GM19240 (cell line): ENCODE measurements around the gene LY86.

Experiments
- DNase-seq: peaks from one replicate; pipeline ENCODE4 v3.0.0; 2011; ENCODE audit warnings: low spot score; ENCODE audit not compliant: insufficient read length

Gene LY86

GRCh38 chr6:6588064-6588923 lies at the start of gene LY86:
Gene LY86, plus strand, starts transcription at chr6:6588720. Its CDS starts 15 bp downstream, at chr6:6588735.
- no peak for DNase-seq

GRCh38 chr6:6539036-6539435 lies 49.5 kb upstream of the LY86 start:
- no peak for DNase-seq

GRCh38 chr6:6542357-6542756 lies 46.2 kb upstream of the LY86 start:
- DNase-seq = no peak

- no peak for DNase-seq
These were observed 45.2 kb upstream of the LY86 start for GRCh38 chr6:6543181-6543879.

GRCh38 chr6:6545616-6546317 lies 42.8 kb upstream of the LY86 start:
- no peak for DNase-seq

- no peak for DNase-seq
These were observed 42.0 kb upstream of the LY86 start for GRCh38 chr6:6546318-6547109.

GRCh38 chr6:6547110-6547879 lies 41.2 kb upstream of the LY86 start:
- peak; percentile 24 for DNase-seq

GRCh38 chr6:6556161-6556737 lies 32.3 kb upstream of the LY86 start:
- no peak for DNase-seq

GRCh38 chr6:6556738-6557503 lies 31.6 kb upstream of the LY86 start:
- DNase-seq = peak; percentile 22

GRCh38 chr6:6557504-6557839 lies 31.0 kb upstream of the LY86 start:
- no peak for DNase-seq

GRCh38 chr6:6557886-6558285 lies 30.6 kb upstream of the LY86 start:
- no peak for DNase-seq

GRCh38 chr6:6559994-6560570 lies 28.4 kb upstream of the LY86 start:
- no peak for DNase-seq

GRCh38 chr6:6560909-6561308 lies 27.6 kb upstream of the LY86 start:
- DNase-seq = no peak

- DNase-seq = no peak
These were observed 24.4 kb upstream of the LY86 start for GRCh38 chr6:6564154-6564553.

GRCh38 chr6:6565069-6565468 lies 23.5 kb upstream of the LY86 start:
- no peak for DNase-seq

- no peak for DNase-seq
These were observed 23.0 kb upstream of the LY86 start for GRCh38 chr6:6565488-6565887.

GRCh38 chr6:6566766-6567165 lies 21.8 kb upstream of the LY86 start:
- DNase-seq = no peak

GRCh38 chr6:6569096-6569810 lies 19.3 kb upstream of the LY86 start:
- no peak for DNase-seq

GRCh38 chr6:6569811-6570164 lies 18.7 kb upstream of the LY86 start:
- DNase-seq = no peak
